H9 (cell line): ENCODE results near the gene KIZ. TPM values are rescaled to one million over a fixed set of nuclear protein-coding genes. Genes with fewer than 3 reads are reported as not detected.

Experiments used
- DNase-seq: peaks from one replicate; pipeline ENCODE4 v3.0.0-alpha.2; 2017
- H2AFZ ChIP-seq: one replicate; pipeline ENCODE4 v1.6.1; 2013; ENCODE audit warnings: mild to moderate bottlenecking, low read length, control low read depth, moderate library complexity
- H2AK5ac ChIP-seq: 2 replicates; pipeline ENCODE4 v1.6.1; 2013; ENCODE audit warnings: low read length, control low read depth, mixed read lengths; ENCODE audit not compliant: insufficient read length
- H2BK120ac ChIP-seq: one replicate; pipeline ENCODE4 v1.6.1; 2013; ENCODE audit warnings: low read depth, mild to moderate bottlenecking, low read length, control low read depth, inconsistent platforms; ENCODE audit not compliant: poor library complexity, severe bottlenecking
- H2BK12ac ChIP-seq: 2 replicates; pipeline ENCODE4 v1.6.1; 2013; ENCODE audit warnings: low read length, control low read depth, mixed read lengths, low read depth; ENCODE audit not compliant: insufficient read length
- H2BK15ac ChIP-seq: 2 replicates; pipeline ENCODE4 v1.6.1; 2013; ENCODE audit warnings: low read depth, low read length, control low read depth
- H2BK20ac ChIP-seq: one replicate; pipeline ENCODE4 v1.6.1; 2013; ENCODE audit warnings: low read depth, mild to moderate bottlenecking, low read length, control low read depth, inconsistent platforms; ENCODE audit not compliant: poor library complexity, severe bottlenecking
- H2BK5ac ChIP-seq: 2 replicates; pipeline ENCODE4 v1.6.1; 2013; ENCODE audit warnings: low read length, control low read depth, mixed read lengths; ENCODE audit not compliant: insufficient read length
- H3K14ac ChIP-seq: 2 replicates; pipeline ENCODE4 v1.6.1; 2013; ENCODE audit warnings: low read length, control low read depth; ENCODE audit not compliant: insufficient read depth
- H3K18ac ChIP-seq: 2 replicates; pipeline ENCODE4 v1.6.1; 2013; ENCODE audit warnings: low read depth, mild to moderate bottlenecking, mixed read lengths, low read length, control low read depth; ENCODE audit not compliant: insufficient read length
- H3K23ac ChIP-seq: 2 replicates; pipeline ENCODE4 v1.6.1; 2013; ENCODE audit warnings: low read length, control low read depth, mixed read lengths, low read depth; ENCODE audit not compliant: insufficient read length
- H3K23me2 ChIP-seq: 2 replicates; pipeline ENCODE4 v1.6.1; 2013; ENCODE audit warnings: low read depth, mild to moderate bottlenecking, mixed read lengths, low read length, control low read depth; ENCODE audit not compliant: insufficient read length, poor library complexity, severe bottlenecking
- H3K27ac ChIP-seq: 2 replicates; pipeline ENCODE4 v1.5.1; 2013; ENCODE audit warnings: low read length, control low read depth, mixed read lengths, low read depth; ENCODE audit not compliant: insufficient read length
- H3K27me3 ChIP-seq: 2 replicates; pipeline ENCODE4 v1.6.1; 2013; ENCODE audit warnings: low read length, control low read depth, inconsistent platforms; ENCODE audit not compliant: insufficient read depth
- H3K4ac ChIP-seq: 2 replicates; pipeline ENCODE4 v1.6.1; 2013; ENCODE audit warnings: low read depth, mild to moderate bottlenecking, control low read depth, inconsistent platforms, low read length, moderate library complexity
- H3K4me1 ChIP-seq: 2 replicates; pipeline ENCODE4 v1.6.1; 2013; ENCODE audit warnings: low read length, control low read depth, inconsistent platforms; ENCODE audit not compliant: insufficient read depth
- H3K4me2 ChIP-seq: 2 replicates; pipeline ENCODE4 v1.6.1; 2013; ENCODE audit warnings: low read length, control low read depth, mixed read lengths; ENCODE audit not compliant: insufficient read length, insufficient read depth
- H3K56ac ChIP-seq: 2 replicates; pipeline ENCODE4 v1.6.1; 2013; ENCODE audit warnings: low read depth, mild to moderate bottlenecking, mixed read lengths, low read length, control low read depth; ENCODE audit not compliant: insufficient read length
- H3K79me1 ChIP-seq: 2 replicates; pipeline ENCODE4 v1.6.1; 2013; ENCODE audit warnings: low read depth, mild to moderate bottlenecking, moderate library complexity, low read length, control low read depth, inconsistent platforms; ENCODE audit not compliant: insufficient read depth, poor library complexity, severe bottlenecking
- H3K79me2 ChIP-seq: 2 replicates; pipeline ENCODE4 v1.6.1; 2013; ENCODE audit warnings: low read length, control low read depth, inconsistent platforms; ENCODE audit not compliant: insufficient read depth
- H3K9ac ChIP-seq: 2 replicates; pipeline ENCODE4 v1.6.1; 2013; ENCODE audit warnings: low read length, control low read depth, mixed read lengths; ENCODE audit not compliant: insufficient read length; ENCODE audit errors: extremely low read depth
- H3K9me3 ChIP-seq: one replicate; pipeline ENCODE4 v1.6.1; 2013; ENCODE audit warnings: low read depth, low read length, inconsistent platforms; ENCODE audit not compliant: control insufficient read depth
- H3T11ph ChIP-seq: one replicate; pipeline ENCODE4 v1.6.1; 2013; ENCODE audit warnings: mild to moderate bottlenecking, low read length, control low read depth, inconsistent platforms
- H4K20me1 ChIP-seq: one replicate; pipeline ENCODE4 v1.6.1; 2013; ENCODE audit not compliant: control insufficient read depth, insufficient read length, insufficient read depth
- H4K5ac ChIP-seq: 2 replicates; pipeline ENCODE4 v1.6.1; 2013; ENCODE audit warnings: low read depth, mild to moderate bottlenecking, mixed read lengths, low read length, control low read depth; ENCODE audit not compliant: insufficient read length
- H4K8ac ChIP-seq: replicated peaks from 2 replicates; pipeline ENCODE4 v1.6.1; 2013; ENCODE audit warnings: low read length, control low read depth, mixed read lengths, low read depth; ENCODE audit not compliant: insufficient read length
- H4K91ac ChIP-seq: 2 replicates; pipeline ENCODE4 v1.6.1; 2013; ENCODE audit warnings: low read depth, mild to moderate bottlenecking, moderate library complexity, mixed read lengths, low read length, control low read depth; ENCODE audit not compliant: insufficient read length
- H3K27ac Mint-ChIP-seq, 3 experiments: 2 replicates in 2 of 3; 3 replicates in 1 of 3; pipeline ENCODE4 v1.8.0; 2020 to 2021; ENCODE audit warnings: mixed read lengths in 3 of 3, mild to moderate bottlenecking in 1 of 3, moderate library complexity in 1 of 3
- H3K27me3 Mint-ChIP-seq: 2 replicates; pipeline ENCODE4 v1.8.0; 2021; ENCODE audit warnings: low read depth, mild to moderate bottlenecking, moderate library complexity, mixed read lengths
- H3K36me3 Mint-ChIP-seq, 3 experiments: 2 replicates in 2 of 3; 3 replicates in 1 of 3; pipeline ENCODE4 v1.8.0; 2020 to 2021; ENCODE audit warnings: low read depth in 3 of 3, mixed read lengths in 3 of 3; ENCODE audit not compliant: insufficient read depth in 1 of 3
- H3K4me1 Mint-ChIP-seq, 2 experiments: 2 replicates each; pipeline ENCODE4 v1.8.0; 2020; ENCODE audit warnings: mixed read lengths in 2 of 2
- H3K4me3 Mint-ChIP-seq, 2 experiments: 2 replicates in 1 of 2; 3 replicates in 1 of 2; pipeline ENCODE4 v1.8.0; 2020 to 2021; ENCODE audit warnings: mild to moderate bottlenecking in 2 of 2, mixed read lengths in 2 of 2, moderate library complexity in 1 of 2
- H3K9me3 Mint-ChIP-seq, 2 experiments: 2 replicates in 1 of 2; 3 replicates in 1 of 2; pipeline ENCODE4 v1.8.0; 2020; ENCODE audit warnings: mild to moderate bottlenecking in 2 of 2, mixed read lengths in 2 of 2, moderate library complexity in 1 of 2
- WGBS: extraction: QIAGEN DNeasy Blood & Tissue Kit; methylation state at CpG from one replicate; pipeline ENCODE4 v1.1.7; 2013; ENCODE audit warnings: missing lambda C conversion rate, low lambda C conversion rate, mixed read lengths; ENCODE audit not compliant: insufficient read length; ENCODE audit errors: extremely low coverage; 5-methylcytosine and 5-hydroxymethylcytosine counted together
- total RNA-seq: library from RNA; stranded (reverse); gene quantifications from 2 replicates; pipeline ENCODE4 v1.2.1, GENCODE V29; 2021
- TF ChIP-seq, protein P1 (sequence below): fragments of 200-600 bp; sonication (generic); conservative IDR thresholded peaks from 3 replicates; pipeline ENCODE4 v1.8.0; 2021; ENCODE audit warnings: antibody characterized with exemption, mild to moderate bottlenecking

The KIZ gene
- total RNA-seq, 1 experiment from 2014 or later = 29.3 TPM

DNA sequence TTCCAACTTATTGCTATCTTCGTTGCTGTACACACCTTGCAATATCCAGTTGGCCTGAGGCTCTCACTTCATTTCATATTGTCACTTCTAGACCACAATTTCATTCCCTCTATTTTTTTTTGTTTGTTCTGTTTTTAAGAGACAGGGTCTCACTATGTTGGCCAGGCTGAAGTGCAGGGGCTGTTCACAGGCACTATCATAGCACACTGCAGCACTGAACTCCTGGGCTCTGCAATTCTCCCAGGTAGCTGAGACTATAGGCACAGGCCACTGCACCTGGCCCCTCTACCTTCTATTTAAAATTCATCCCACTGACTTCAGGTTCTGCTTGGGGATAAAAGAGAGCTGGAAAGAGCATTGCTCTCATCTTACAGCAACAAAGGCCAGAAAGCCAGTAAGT is 15.1 kb upstream of the KIZ start:
- Histone ChIP-seq H2BK20ac (no peak overlapping the region), H2BK12ac (no peak overlapping the region), H4K8ac (no peak overlapping the region), H3K27ac (no peak overlapping the region), H4K20me1 (no peaks in the 10 kb centered on the region), H3K79me1 (no peaks in the 10 kb centered on the region), H3K4ac (no peak overlapping the region), H2BK5ac (no peak overlapping the region), H3K14ac (no peak overlapping the region), H3K23ac (no peak overlapping the region), H2BK120ac (no peak overlapping the region), H3K4me2 (no peak overlapping the region), H4K91ac (no peak overlapping the region), H2AK5ac (no peak overlapping the region), H3K9me3 (no peaks in the 10 kb centered on the region), H3K79me2 (no peaks in the 10 kb centered on the region), H3K18ac (no peak overlapping the region), H3K4me1 (no peaks in the 10 kb centered on the region), H2AFZ (no peak overlapping the region), H3T11ph (no peak overlapping the region), H3K9ac (no peak overlapping the region), H3K56ac (no peak overlapping the region), H3K27me3 (peaks cover 15% of the 10 kb centered on the region), H4K5ac (no peak overlapping the region), H3K23me2 (peaks cover 8% of the 10 kb centered on the region), H2BK15ac (no peak overlapping the region)
- H3K36me3 Mint-ChIP-seq = no peaks in the 10 kb centered on the region
- no CpG with 5 or more reads among the region's 1 CpG for WGBS
- no peak for DNase-seq
- peaks cover 37% of the 10 kb centered on the region for H3K27me3 Mint-ChIP-seq
- H3K27ac Mint-ChIP-seq = no peak overlapping the region
- H3K9me3 Mint-ChIP-seq = peaks cover 0 to 3% of the 10 kb centered on the region in 2 experiments; a peak in 2 of 5 replicates
- TF ChIP-seq, protein P1, sequence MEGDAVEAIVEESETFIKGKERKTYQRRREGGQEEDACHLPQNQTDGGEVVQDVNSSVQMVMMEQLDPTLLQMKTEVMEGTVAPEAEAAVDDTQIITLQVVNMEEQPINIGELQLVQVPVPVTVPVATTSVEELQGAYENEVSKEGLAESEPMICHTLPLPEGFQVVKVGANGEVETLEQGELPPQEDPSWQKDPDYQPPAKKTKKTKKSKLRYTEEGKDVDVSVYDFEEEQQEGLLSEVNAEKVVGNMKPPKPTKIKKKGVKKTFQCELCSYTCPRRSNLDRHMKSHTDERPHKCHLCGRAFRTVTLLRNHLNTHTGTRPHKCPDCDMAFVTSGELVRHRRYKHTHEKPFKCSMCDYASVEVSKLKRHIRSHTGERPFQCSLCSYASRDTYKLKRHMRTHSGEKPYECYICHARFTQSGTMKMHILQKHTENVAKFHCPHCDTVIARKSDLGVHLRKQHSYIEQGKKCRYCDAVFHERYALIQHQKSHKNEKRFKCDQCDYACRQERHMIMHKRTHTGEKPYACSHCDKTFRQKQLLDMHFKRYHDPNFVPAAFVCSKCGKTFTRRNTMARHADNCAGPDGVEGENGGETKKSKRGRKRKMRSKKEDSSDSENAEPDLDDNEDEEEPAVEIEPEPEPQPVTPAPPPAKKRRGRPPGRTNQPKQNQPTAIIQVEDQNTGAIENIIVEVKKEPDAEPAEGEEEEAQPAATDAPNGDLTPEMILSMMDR = no peak
- H3K4me3 Mint-ChIP-seq = no peak overlapping the region
- peaks cover 18 to 23% of the 10 kb centered on the region in 2 experiments for H3K4me1 Mint-ChIP-seq
